ENCODE measurements around the gene SLC2A6.

Gene SLC2A6

GRCh38 chr9:133499132-133499891 lies 20.4 kb upstream of the SLC2A6 start:
- in situ Hi-C loops (cut with MboI; ENCODE audit: low sequenced_read_pairs): no loop called here

- in situ Hi-C loops (cut with MboI; ENCODE audit: low sequenced_read_pairs): no loop called here
Measured at GRCh38 chr9:133496861-133497842, 18.3 kb upstream of the SLC2A6 start.

GRCh38 chr9:133495327-133496293 lies 16.7 kb upstream of the SLC2A6 start:
- in situ Hi-C loops (cut with MboI; ENCODE audit: low sequenced_read_pairs): no loop called here

- in situ Hi-C loops (cut with MboI; ENCODE audit: low sequenced_read_pairs): no loop called here
Measured at GRCh38 chr9:133494636-133495326, 15.9 kb upstream of the SLC2A6 start.

- in situ Hi-C loops (cut with MboI; ENCODE audit: low sequenced_read_pairs): no loop called here
Measured at GRCh38 chr9:133493845-133494540, 15.1 kb upstream of the SLC2A6 start.

- in situ Hi-C loops (cut with MboI; ENCODE audit: low sequenced_read_pairs): no loop called here
Measured at GRCh38 chr9:133493428-133493827, 14.5 kb upstream of the SLC2A6 start.

GRCh38 chr9:133492061-133493021 lies 13.4 kb upstream of the SLC2A6 start:
- in situ Hi-C loops (cut with MboI; ENCODE audit: low sequenced_read_pairs): no loop called here

GRCh38 chr9:133491656-133491925 lies 12.7 kb upstream of the SLC2A6 start:
- in situ Hi-C loops (cut with MboI; ENCODE audit: low sequenced_read_pairs): no loop called here

- in situ Hi-C loops (cut with MboI; ENCODE audit: low sequenced_read_pairs): no loop called here
Measured at GRCh38 chr9:133490865-133491655, 12.2 kb upstream of the SLC2A6 start.

GRCh38 chr9:133490201-133490681 lies 11.3 kb upstream of the SLC2A6 start:
- in situ Hi-C loops (cut with MboI; ENCODE audit: low sequenced_read_pairs): no loop called here

- in situ Hi-C loops (cut with MboI; ENCODE audit: low sequenced_read_pairs): loop anchor here (10.0 kb wide), 1 partner anchor 305 kb away; no protein-coding TSS in a partner anchor
Measured at GRCh38 chr9:133489253-133490190, 10.6 kb upstream of the SLC2A6 start.

GRCh38 chr9:133488686-133489252 lies 9.9 kb upstream of the SLC2A6 start:
- in situ Hi-C loops (cut with MboI; ENCODE audit: low sequenced_read_pairs): loop anchor here (10.0 kb wide), 1 partner anchor 304 kb away; no protein-coding TSS in a partner anchor

- in situ Hi-C loops (cut with MboI; ENCODE audit: low sequenced_read_pairs): loop anchor here (10.0 kb wide), 1 partner anchor 303 kb away; no protein-coding TSS in a partner anchor
Measured at GRCh38 chr9:133487331-133487725, 8.4 kb upstream of the SLC2A6 start.

GRCh38 chr9:133485531-133486260 lies 6.8 kb upstream of the SLC2A6 start:
- in situ Hi-C loops (cut with MboI; ENCODE audit: low sequenced_read_pairs): loop anchor here (10.0 kb wide), 1 partner anchor 301 kb away; no protein-coding TSS in a partner anchor

Data from HL-60/S4 (cell line).